Measurements from ENCODE around the gene PKP3. TPM values are rescaled to one million over a fixed set of nuclear protein-coding genes. Genes with fewer than 3 reads are reported as not detected.
"Not testable (repeated sequence)": the region's sequence is repeated elsewhere in the genome, so short reads cannot be mapped to it uniquely, and the experiment has no call there.

Gene PKP3
- total and polyA plus RNA-seq, 9 of the 15 experiments (the other 6 are each of a cell fraction or from before 2014, with no cell fraction given) = 0.11 to 110 (median 30.7) TPM

GRCh38 chr11:362642-363442, 31.2 kb upstream of the PKP3 start:
- Histone ChIP-seq H4K20me1 (replicated peaks; ENCODE audit: control insufficient read depth, insufficient read depth, low read length) (no peaks in the 10 kb centered on the region), H3K9me3 (replicated peaks; ENCODE audit: control insufficient read depth, insufficient read depth, low read depth, low read length) (peaks cover 8% of the 10 kb centered on the region), H3K4me2 (ENCODE audit: insufficient read depth, low read length) (no peak overlapping the region), H3K4me3 (no peak overlapping the region), H3K4me1 (replicated peaks in 1 of 2; ENCODE audit: control insufficient read depth in 2 of 2, insufficient read depth in 2 of 2, low read length in 2 of 2) (peaks cover 7 to 53% of the 10 kb centered on the region in 2 experiments; a peak in 4 of 5 replicates), H3K36me3 (ENCODE audit: control insufficient read depth, insufficient read depth, low read length) (no peaks in the 10 kb centered on the region), H3K9me1 (ENCODE audit: control insufficient read depth, insufficient read depth, low read length) (peaks cover 2% of the 10 kb centered on the region), H3K27ac (ENCODE audit: extremely low read depth, low read depth, low read length) (no peak overlapping the region), H3K27me3 (ENCODE audit: control insufficient read depth in 2 of 2, insufficient read depth in 2 of 2, low read length in 2 of 2) (peaks cover 0 to 4% of the 10 kb centered on the region in 2 experiments; a peak in 2 of 5 replicates), H2AFZ (ENCODE audit: low read depth, low read length) (no peak overlapping the region), H3K79me2 (ENCODE audit: control insufficient read depth, insufficient read depth, low read length) (no peaks in the 10 kb centered on the region), H3K9ac (ENCODE audit: insufficient read depth in 1 of 2, low read depth in 2 of 2, low read length in 2 of 2) (peak overlapping the region in 1 of 2 experiments; percentile 19; a peak in 1 of 4 replicates)
- ChIA-PET CTCF (ENCODE audit: low intra/inter-chr PET ratio) (interaction anchor here (0.8 kb wide), 1 partner anchor 55 kb away, joined by 3 read pairs; the partner anchor contains the start of gene IFITM2), POLR2A (interaction anchor here (0.6 to 1.6 kb wide), 2 partner anchors 9 to 24 kb away, joined by 3 to 7 read pairs; no protein-coding TSS in a partner anchor)
- no TSS peak for BruUV-seq (replicated peaks)
- DNase-seq (ENCODE audit: extremely low read depth in 1 of 4, low spot score in 3 of 4) (no peak), FAIRE-seq (no peak), ATAC-seq (no peak)
- intact Hi-C loops (cut with micrococcal nuclease) (no loop called here), in situ Hi-C loops (cut with MboI) (loop anchor here (10.0 kb wide), 1 partner anchor 148 kb away; no protein-coding TSS in a partner anchor)
- no peak for TF ChIP-seq NR3C1 (CRISPR knock-in tag; IDR thresholded peaks at IDR 0.05)
- TF ChIP-seq, protein P1, sequence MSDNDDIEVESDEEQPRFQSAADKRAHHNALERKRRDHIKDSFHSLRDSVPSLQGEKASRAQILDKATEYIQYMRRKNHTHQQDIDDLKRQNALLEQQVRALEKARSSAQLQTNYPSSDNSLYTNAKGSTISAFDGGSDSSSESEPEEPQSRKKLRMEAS (CRISPR knock-in tag; IDR thresholded peaks at IDR 0.05) = peak; percentile 53
- peak; percentile 38; the same call in 1 of the 2 replicates for TF ChIP-seq USF1 (CRISPR knock-in tag; IDR thresholded peaks at IDR 0.05)
- WGBS (ENCODE audit: insufficient coverage, low coverage, missing lambda C conversion rate) = 64% methylated on average over 22 of the region's 36 CpGs

- peaks cover 11 to 52% of the 10 kb centered on the region in 2 experiments for H3K4me1 ChIP-seq (replicated peaks in 1 of 2; ENCODE audit: control insufficient read depth in 2 of 2, insufficient read depth in 2 of 2, low read length in 2 of 2)
Measured at GRCh38 chr11:363443-363805, 30.6 kb upstream of the PKP3 start.

More at GRCh38 chr11:363443-363805, 30.6 kb upstream of the PKP3 start:
- FAIRE-seq; BruUV-seq (replicated peaks); H2AFZ ChIP-seq (ENCODE audit: low read depth, low read length); H3K9me1 ChIP-seq (ENCODE audit: control insufficient read depth, insufficient read depth, low read length); H3K4me3 ChIP-seq; H3K9ac ChIP-seq (ENCODE audit: insufficient read depth in 1 of 2, low read depth in 2 of 2, low read length in 2 of 2); H3K79me2 ChIP-seq (ENCODE audit: control insufficient read depth, insufficient read depth, low read length); H3K27ac ChIP-seq (ENCODE audit: extremely low read depth, low read depth, low read length); CTCF ChIA-PET (ENCODE audit: low intra/inter-chr PET ratio); H4K20me1 ChIP-seq (replicated peaks; ENCODE audit: control insufficient read depth, insufficient read depth, low read length); H3K9me3 ChIP-seq (replicated peaks; ENCODE audit: control insufficient read depth, insufficient read depth, low read depth, low read length); DNase-seq (ENCODE audit: extremely low read depth in 1 of 4, low spot score in 3 of 4); H3K36me3 ChIP-seq (ENCODE audit: control insufficient read depth, insufficient read depth, low read length); H3K4me2 ChIP-seq (ENCODE audit: insufficient read depth, low read length); intact Hi-C loops (cut with micrococcal nuclease); ATAC-seq; H3K27me3 ChIP-seq (ENCODE audit: control insufficient read depth in 2 of 2, insufficient read depth in 2 of 2, low read length in 2 of 2): not testable (repeated sequence)
- in situ Hi-C loops (cut with MboI) = loop anchor here (10.0 kb wide), 1 partner anchor 149 kb away; no protein-coding TSS in a partner anchor
- 80% methylated on average over 4 of the region's 22 CpGs for WGBS (ENCODE audit: insufficient coverage, low coverage, missing lambda C conversion rate)
- POLR2A ChIA-PET = interaction anchor here (0.6 kb wide), 1 partner anchor 23 kb away, joined by 3 read pairs; no protein-coding TSS in a partner anchor

Data from K562 (cell line).